Cardiac fibroblast (primary cell): Measurements from ENCODE around the gene EHF.

Experiments used
- DNase-seq, 2 donors: peaks; one replicate each; pipeline versions ENCODE4 v3.0.0 to v3.0.0-alpha.2; 2010; ENCODE audit warnings: low read depth in 2 of 2
- H3K4me3 ChIP-seq, 2 donors: replicated peaks in 1 of 2; 1 replicate in 1 of 2; 2 replicates in 1 of 2; pipeline ENCODE4 v1.5.1; 2011; ENCODE audit warnings: low read depth in 2 of 2, low read length in 2 of 2, mild to moderate bottlenecking in 2 of 2, moderate library complexity in 1 of 2
- TF ChIP-seq, protein P1 (sequence below): IDR thresholded peaks from one replicate; pipeline ENCODE4 v1.5.1; 2011; ENCODE audit warnings: low read depth, mild to moderate bottlenecking, low read length, inconsistent platforms

The EHF gene

DNA sequence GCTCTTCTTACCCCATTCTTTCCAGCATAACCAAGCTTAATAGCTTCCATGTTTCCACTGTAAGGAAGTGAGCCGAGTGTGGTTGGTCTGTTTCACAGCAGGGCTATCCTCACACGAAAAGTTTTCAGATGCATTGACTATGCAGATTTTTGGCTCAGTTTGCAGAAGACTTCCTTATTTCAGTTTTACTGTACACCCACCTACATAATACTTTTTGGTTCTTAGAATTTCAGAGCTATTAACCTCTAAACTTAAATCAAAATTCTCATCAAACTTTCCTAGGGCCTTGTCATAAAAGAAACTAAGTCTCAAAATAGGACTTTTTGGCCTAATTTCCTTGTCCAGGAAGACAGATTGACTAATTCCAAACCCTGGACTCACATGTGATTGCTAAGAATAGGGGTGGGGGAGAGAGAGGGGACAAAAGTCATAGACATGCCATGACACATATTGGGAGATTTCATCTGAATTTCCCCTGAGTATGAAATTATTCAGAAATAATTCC lies 7.3 kb upstream of the EHF start:
- H3K4me3 ChIP-seq: no peak overlapping the region
- TF ChIP-seq, protein P1, sequence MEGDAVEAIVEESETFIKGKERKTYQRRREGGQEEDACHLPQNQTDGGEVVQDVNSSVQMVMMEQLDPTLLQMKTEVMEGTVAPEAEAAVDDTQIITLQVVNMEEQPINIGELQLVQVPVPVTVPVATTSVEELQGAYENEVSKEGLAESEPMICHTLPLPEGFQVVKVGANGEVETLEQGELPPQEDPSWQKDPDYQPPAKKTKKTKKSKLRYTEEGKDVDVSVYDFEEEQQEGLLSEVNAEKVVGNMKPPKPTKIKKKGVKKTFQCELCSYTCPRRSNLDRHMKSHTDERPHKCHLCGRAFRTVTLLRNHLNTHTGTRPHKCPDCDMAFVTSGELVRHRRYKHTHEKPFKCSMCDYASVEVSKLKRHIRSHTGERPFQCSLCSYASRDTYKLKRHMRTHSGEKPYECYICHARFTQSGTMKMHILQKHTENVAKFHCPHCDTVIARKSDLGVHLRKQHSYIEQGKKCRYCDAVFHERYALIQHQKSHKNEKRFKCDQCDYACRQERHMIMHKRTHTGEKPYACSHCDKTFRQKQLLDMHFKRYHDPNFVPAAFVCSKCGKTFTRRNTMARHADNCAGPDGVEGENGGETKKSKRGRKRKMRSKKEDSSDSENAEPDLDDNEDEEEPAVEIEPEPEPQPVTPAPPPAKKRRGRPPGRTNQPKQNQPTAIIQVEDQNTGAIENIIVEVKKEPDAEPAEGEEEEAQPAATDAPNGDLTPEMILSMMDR: no peak
- no peak for DNase-seq

DNA sequence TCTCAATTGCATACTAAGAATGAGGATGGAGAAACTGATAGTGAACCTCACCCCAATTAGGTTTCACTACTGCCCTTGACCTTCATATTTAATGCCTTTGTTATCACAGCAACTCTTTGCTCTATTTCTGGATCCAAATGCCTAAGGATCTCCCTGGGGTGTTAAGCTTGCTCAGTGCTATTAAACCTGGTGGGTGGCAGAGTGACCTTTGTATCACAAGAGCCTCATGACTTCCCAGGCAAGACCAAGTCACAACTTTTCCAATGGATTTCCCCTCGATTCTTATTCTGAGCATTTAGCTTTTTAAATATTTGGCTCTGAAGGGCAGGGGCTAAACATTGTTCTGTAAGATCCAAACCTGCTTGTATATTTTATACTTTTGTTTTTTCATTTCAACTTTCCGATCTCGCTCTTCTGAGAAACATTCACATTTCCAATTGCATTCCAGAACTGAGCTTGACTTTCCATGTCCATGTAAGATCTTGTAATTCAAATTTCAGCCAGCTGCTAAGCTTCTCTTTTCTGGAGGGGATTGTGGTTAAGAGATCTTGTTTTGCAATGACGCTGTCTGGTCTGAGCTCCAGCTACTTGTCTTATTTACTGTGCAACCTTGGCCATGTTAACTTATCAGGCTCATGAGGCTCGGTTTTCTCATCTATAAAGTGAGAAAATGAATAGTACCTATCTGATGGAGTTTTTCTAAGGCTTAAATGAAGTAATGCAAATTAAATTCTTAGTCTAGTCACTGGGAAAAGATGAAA lies 6.4 kb upstream of the EHF start:
- TF ChIP-seq, protein P1: no peak
- peak; percentile 29 to 58 for DNase-seq
- H3K4me3 ChIP-seq: no peak overlapping the region

DNA sequence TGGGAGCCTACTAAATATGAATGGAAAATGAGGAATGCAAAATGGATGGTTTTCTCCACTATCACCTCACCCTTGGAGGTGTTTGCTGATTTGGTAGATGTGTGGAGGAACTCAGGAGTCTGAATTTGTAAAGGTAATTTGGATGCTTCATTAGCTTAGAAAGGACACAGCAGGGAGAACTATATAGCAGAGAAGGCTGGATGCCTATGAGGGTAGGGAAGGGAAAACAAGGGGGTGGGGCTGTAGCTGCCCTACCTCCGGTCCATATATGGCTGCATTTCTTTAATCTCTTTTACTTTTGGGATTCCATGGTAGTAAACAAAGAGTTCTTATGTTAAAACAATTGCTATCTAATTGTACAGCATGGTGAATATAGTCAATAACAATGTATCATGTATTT lies 4.8 kb upstream of the EHF start:
- no peak overlapping the region for H3K4me3 ChIP-seq
- no peak for DNase-seq
- TF ChIP-seq, protein P1: no peak

- H3K4me3 ChIP-seq: no peak overlapping the region
- DNase-seq: peak in 1 of 2 donors; percentile 25
- TF ChIP-seq, protein P1: no peak
These were observed 3.9 kb upstream of the EHF start for GRCh38 chr11:34616830-34617504.

GRCh38 chr11:34618406-34618805 lies 2.5 kb upstream of the EHF start:
- H3K4me3 ChIP-seq: no peak overlapping the region
- TF ChIP-seq, protein P1: no peak
- DNase-seq: no peak

DNA sequence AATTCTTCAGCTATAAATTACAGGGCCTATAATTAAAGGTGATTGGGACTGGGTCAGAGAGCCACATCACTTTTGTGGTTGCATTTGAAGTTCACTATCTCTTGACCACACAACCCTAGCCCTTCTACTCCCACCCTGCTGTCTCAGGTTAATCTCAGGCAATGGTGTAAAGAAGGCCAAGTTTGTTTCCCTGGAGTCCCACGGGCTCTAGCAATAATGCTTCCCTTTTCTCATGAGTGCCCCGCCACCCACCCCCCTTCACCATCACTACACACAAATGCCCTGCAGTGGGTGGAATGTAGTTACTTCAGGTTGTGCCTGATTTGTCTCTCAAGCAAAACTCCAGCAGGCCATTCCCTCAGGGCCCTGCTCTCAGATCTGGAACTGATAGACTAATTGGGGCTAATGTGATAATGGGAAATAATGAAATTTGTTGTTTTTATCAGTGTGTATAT lies 1.8 kb upstream of the EHF start:
- DNase-seq: no peak
- no peak overlapping the region for H3K4me3 ChIP-seq
- TF ChIP-seq, protein P1: no peak
